Mesodermal cell (in vitro differentiated cells): ENCODE measurements around the gene WEE2.
A peak's percentile ranks its signal among the peaks of the same experiment; 100 is the strongest.
"Not testable (repeated sequence)": the region's sequence is repeated elsewhere in the genome, so short reads cannot be mapped to it uniquely, and the experiment has no call there.

ENCODE experiments used
- H3K27ac ChIP-seq: 2 replicates; pipeline ENCODE4 v1.7.0; 2013; ENCODE audit warnings: mild to moderate bottlenecking, low read depth, low read length, moderate library complexity; ENCODE audit not compliant: severe bottlenecking
- H3K36me3 ChIP-seq: 2 replicates; pipeline ENCODE4 v1.7.1; 2013; ENCODE audit warnings: mild to moderate bottlenecking, low read length, moderate library complexity; ENCODE audit not compliant: control insufficient read depth, insufficient read depth
- H3K4me1 ChIP-seq: one replicate; pipeline ENCODE4 v1.7.1; 2013; ENCODE audit warnings: mild to moderate bottlenecking, low read length; ENCODE audit not compliant: insufficient read depth, control insufficient read depth, poor library complexity, severe bottlenecking
- H3K4me3 ChIP-seq: 2 replicates; pipeline ENCODE4 v1.7.0; 2013; ENCODE audit warnings: low read length, control low read depth, mild to moderate bottlenecking; ENCODE audit not compliant: insufficient read depth, poor library complexity, severe bottlenecking; ENCODE audit errors: extremely low read depth
- H3K9me3 ChIP-seq: 2 replicates; pipeline ENCODE4 v1.7.1; 2013; ENCODE audit warnings: mild to moderate bottlenecking, low read length, moderate library complexity; ENCODE audit not compliant: control insufficient read depth
- WGBS, 2 experiments: methylation state at CpG; one replicate each; pipeline ENCODE4 v1.1.5; 2013; ENCODE audit warnings: missing lambda C conversion rate in 2 of 2; ENCODE audit not compliant: insufficient coverage in 2 of 2; 5-methylcytosine and 5-hydroxymethylcytosine counted together

Gene WEE2

GRCh38 chr7:141674171-141674671, 33.9 kb upstream of the WEE2 start:
- peaks cover 12% of the 10 kb centered on the region for H3K4me1 ChIP-seq
- no peak overlapping the region for H3K4me3 ChIP-seq
- peak overlapping the region; percentile 91 for H3K27ac ChIP-seq
- H3K36me3 ChIP-seq, result peaks cover 31% of the 10 kb centered on the region
- H3K9me3 ChIP-seq, result no peaks in the 10 kb centered on the region
- WGBS, 2 experiments, result 73 to 77% methylated on average over 2 to 3 of the region's 5 CpGs

GRCh38 chr7:141674702-141675101, 33.5 kb upstream of the WEE2 start:
- Histone ChIP-seq H3K4me1 (peaks cover 12% of the 10 kb centered on the region), H3K36me3 (peaks cover 31% of the 10 kb centered on the region), H3K27ac (peak overlapping the region; percentile 91), H3K9me3 (no peaks in the 10 kb centered on the region), H3K4me3 (no peak overlapping the region)
- 38 to 59% methylated on average over 2 of the region's 4 CpGs for WGBS, 2 experiments

- WGBS, 2 experiments, result 97% methylated on average over 4 of the region's 6 CpGs; no CpG with 5 or more reads in 1 of the 2 experiments
- Histone ChIP-seq H3K36me3 (peaks cover 33% of the 10 kb centered on the region), H3K4me1 (peaks cover 12% of the 10 kb centered on the region), H3K9me3 (no peaks in the 10 kb centered on the region), H3K4me3 (no peak overlapping the region), H3K27ac (no peak overlapping the region)
Observed at GRCh38 chr7:141675436-141676215, 32.5 kb upstream of the WEE2 start.

- H3K4me1 ChIP-seq, result peaks cover 12% of the 10 kb centered on the region
- H3K36me3 ChIP-seq, result peaks cover 26% of the 10 kb centered on the region
- H3K9me3 ChIP-seq, result no peaks in the 10 kb centered on the region
- H3K4me3 ChIP-seq, result no peak overlapping the region
- WGBS, 2 experiments, result 93 to 96% methylated on average over 3 of the region's 3 CpGs
- H3K27ac ChIP-seq, result no peak overlapping the region
Observed at GRCh38 chr7:141676618-141677017, 31.5 kb upstream of the WEE2 start.

GRCh38 chr7:141679014-141679413, 29.1 kb upstream of the WEE2 start:
- no peak overlapping the region for H3K27ac ChIP-seq
- peaks cover 26% of the 10 kb centered on the region for H3K36me3 ChIP-seq

GRCh38 chr7:141685285-141686023, 22.7 kb upstream of the WEE2 start:
- peaks cover 35% of the 10 kb centered on the region for H3K36me3 ChIP-seq
- whole genome bisulfite sequencing, 2 experiments, result 97 to 99% methylated on average over 24 to 27 of the region's 27 CpGs
- no peaks in the 10 kb centered on the region for H3K9me3 ChIP-seq
- no peak overlapping the region for H3K27ac ChIP-seq
- H3K4me1 ChIP-seq, result no peaks in the 10 kb centered on the region
- H3K4me3 ChIP-seq, result no peak overlapping the region

More at GRCh38 chr7:141679014-141679413, 29.1 kb upstream of the WEE2 start:
- no peaks in the 10 kb centered on the region for H3K9me3 ChIP-seq
- no peak overlapping the region for H3K4me3 ChIP-seq
- H3K4me1 ChIP-seq, result peaks cover 8% of the 10 kb centered on the region

- Histone ChIP-seq H3K27ac (no peak overlapping the region), H3K4me3 (no peak overlapping the region), H3K36me3 (peaks cover 30% of the 10 kb centered on the region), H3K9me3 (no peaks in the 10 kb centered on the region), H3K4me1 (no peaks in the 10 kb centered on the region)
- 86 to 100% methylated on average over 1 to 2 of the region's 3 CpGs for WGBS, 2 experiments
Observed at GRCh38 chr7:141686074-141686473, 22.1 kb upstream of the WEE2 start.

GRCh38 chr7:141686670-141687069, 21.5 kb upstream of the WEE2 start:
- WGBS, 2 experiments, result 94 to 98% methylated on average over 6 of the region's 6 CpGs
- Histone ChIP-seq H3K36me3 (peaks cover 30% of the 10 kb centered on the region), H3K4me1 (no peaks in the 10 kb centered on the region), H3K4me3 (no peak overlapping the region), H3K9me3 (no peaks in the 10 kb centered on the region), H3K27ac (no peak overlapping the region)

GRCh38 chr7:141688043-141688442, 20.1 kb upstream of the WEE2 start:
- Histone ChIP-seq H3K36me3 (peaks cover 24% of the 10 kb centered on the region), H3K9me3 (no peaks in the 10 kb centered on the region), H3K4me1 (no peaks in the 10 kb centered on the region), H3K27ac (no peak overlapping the region), H3K4me3 (no peak overlapping the region)
- WGBS, 2 experiments, result 82 to 95% methylated on average over 2 to 4 of the region's 5 CpGs

- H3K4me3 ChIP-seq, H3K27ac ChIP-seq, H3K4me1 ChIP-seq, H3K9me3 ChIP-seq: not testable (repeated sequence)
- WGBS, 2 experiments, result 100% methylated on average over 3 of the region's 3 CpGs
- H3K36me3 ChIP-seq, result peaks cover 13% of the 10 kb centered on the region
Observed at GRCh38 chr7:141689072-141689825, 18.9 kb upstream of the WEE2 start.
